IMR-90 (cell line): ENCODE results near the gene TMEM200A. TPM values are rescaled to one million over a fixed set of nuclear protein-coding genes. Genes with fewer than 3 reads are reported as not detected.

Experiments used
- ATAC-seq: fragments of 200-7000 bp; cut with Tn5 transposase; 2 replicates; pipeline ENCODE4 v1.9.1; 2020; ENCODE audit warnings: low read depth, mild to moderate bottlenecking, moderate library complexity
- BruUV-seq: library from RNA; stranded (reverse); fragments of 400-500 nt; replicated peaks from 2 replicates; lab custom pipeline; 2021; lab: Mats Ljungman, UMichigan
- CTCF ChIA-PET: fragments of 300-600 bp; formaldehyde crosslinking; extraction: SDS; loops from one replicate; lab custom pipeline; 2021; ENCODE audit warnings: antibody characterized with exemption; lab: Yijun Ruan, JAX
- POLR2A ChIA-PET: fragments of 300-600 bp; sonication (Branson Sonifier 250); formaldehyde crosslinking; loops from one replicate; lab custom pipeline; 2022; ENCODE audit warnings: antibody characterized with exemption; ENCODE audit not compliant: unreplicated experiment; lab: Charles Lee
- DNase-seq: peaks from one replicate; pipeline ENCODE4 v3.0.0; 2013
- H2AFZ ChIP-seq: replicated peaks from 2 replicates; pipeline ENCODE3; 2013; ENCODE audit warnings: low read length, mild to moderate bottlenecking; ENCODE audit not compliant: poor library complexity
- H2AK5ac ChIP-seq: 2 replicates; pipeline ENCODE4 v1.6.1; 2013; ENCODE audit warnings: low read depth, low read length, inconsistent platforms
- H2AK9ac ChIP-seq: replicated peaks from 2 replicates; pipeline ENCODE3; 2013; ENCODE audit warnings: mild to moderate bottlenecking, low read depth, low read length, moderate library complexity; ENCODE audit not compliant: poor library complexity
- H2BK120ac ChIP-seq: 2 replicates; pipeline ENCODE4 v1.6.1; 2013; ENCODE audit warnings: low read depth, low read length, inconsistent platforms
- H2BK15ac ChIP-seq: 3 replicates; pipeline ENCODE4 v1.6.1; 2013; ENCODE audit warnings: low read depth, low read length, inconsistent platforms
- H2BK20ac ChIP-seq: 2 replicates; pipeline ENCODE4 v1.6.1; 2013; ENCODE audit warnings: low read depth, mild to moderate bottlenecking, inconsistent platforms, low read length, moderate library complexity
- H2BK5ac ChIP-seq: 2 replicates; pipeline ENCODE4 v1.6.1; 2013; ENCODE audit warnings: mild to moderate bottlenecking, low read depth, low read length, inconsistent platforms; ENCODE audit not compliant: poor library complexity, severe bottlenecking
- H3K14ac ChIP-seq: replicated peaks from 2 replicates; pipeline ENCODE4 v1.6.1; 2013; ENCODE audit warnings: low read depth, low read length, inconsistent platforms
- H3K18ac ChIP-seq: 2 replicates; pipeline ENCODE4 v1.6.1; 2013; ENCODE audit warnings: low read depth, low read length, control low read depth
- H3K23ac ChIP-seq: 2 replicates; pipeline ENCODE4 v1.6.1; 2013; ENCODE audit warnings: low read depth, low read length, inconsistent platforms
- H3K27ac ChIP-seq: 2 replicates; pipeline ENCODE4 v1.5.1; 2013; ENCODE audit warnings: mild to moderate bottlenecking, control low read depth, low read length; ENCODE audit not compliant: insufficient read depth
- H3K27me3 ChIP-seq: 2 replicates; pipeline ENCODE4 v1.6.1; 2013; ENCODE audit warnings: low read length; ENCODE audit not compliant: control insufficient read depth, insufficient read depth
- H3K36me3 ChIP-seq: 2 replicates; pipeline ENCODE4 v1.6.1; 2013; ENCODE audit warnings: low read length, mixed read lengths; ENCODE audit not compliant: control insufficient read depth, insufficient read depth
- H3K4ac ChIP-seq: 2 replicates; pipeline ENCODE4 v1.6.1; 2013; ENCODE audit warnings: low read depth, low read length, inconsistent platforms
- H3K4me1 ChIP-seq: 2 replicates; pipeline ENCODE4 v1.6.1; 2013; ENCODE audit warnings: low read length, mixed read lengths; ENCODE audit not compliant: control insufficient read depth, insufficient read depth
- H3K4me2 ChIP-seq: 2 replicates; pipeline ENCODE4 v1.6.1; 2013; ENCODE audit warnings: low read depth, mild to moderate bottlenecking, control low read depth, low read length, moderate library complexity
- H3K4me3 ChIP-seq: 2 replicates; pipeline ENCODE4 v1.5.1; 2013; ENCODE audit warnings: low read depth, mild to moderate bottlenecking, control low read depth, low read length, moderate library complexity; ENCODE audit not compliant: insufficient read depth
- H3K56ac ChIP-seq: 2 replicates; pipeline ENCODE4 v1.6.1; 2013; ENCODE audit warnings: low read length, inconsistent platforms; ENCODE audit not compliant: insufficient read depth; ENCODE audit errors: extremely low read depth
- H3K79me1 ChIP-seq, 2 experiments: 2 replicates each; pipeline ENCODE4 v1.6.1; 2013; ENCODE audit warnings: low read length in 2 of 2, inconsistent platforms in 1 of 2, low read depth in 1 of 2
- H3K9ac ChIP-seq: 2 replicates; pipeline ENCODE4 v1.6.1; 2013; ENCODE audit warnings: low read depth, low read length, control low read depth
- H3K9me1 ChIP-seq: 2 replicates; pipeline ENCODE4 v1.6.1; 2013; ENCODE audit warnings: low read length, inconsistent platforms; ENCODE audit not compliant: insufficient read depth
- H3K9me3 ChIP-seq: 2 replicates; pipeline ENCODE4 v1.6.1; 2013; ENCODE audit warnings: low read length; ENCODE audit not compliant: control insufficient read depth, insufficient read depth
- H4K20me1 ChIP-seq: 2 replicates; pipeline ENCODE4 v1.6.1; 2013; ENCODE audit warnings: low read length, inconsistent platforms; ENCODE audit not compliant: insufficient read depth
- H4K5ac ChIP-seq: 2 replicates; pipeline ENCODE4 v1.6.1; 2013; ENCODE audit warnings: mild to moderate bottlenecking, low read depth, low read length, control low read depth
- H4K8ac ChIP-seq, 2 experiments: 2 replicates each; pipeline ENCODE4 v1.6.1; 2013; ENCODE audit warnings: low read depth in 2 of 2, low read length in 2 of 2, control low read depth in 1 of 2, inconsistent platforms in 1 of 2
- H4K91ac ChIP-seq: 2 replicates; pipeline ENCODE4 v1.6.1; 2013; ENCODE audit warnings: low read depth, low read length, inconsistent platforms; ENCODE audit not compliant: insufficient read depth
- BHLHE40 ChIP-seq: fragments of 150-350 bp; IDR thresholded peaks from 2 replicates; pipeline ENCODE4 v1.6.1; 2016; ENCODE audit warnings: mild to moderate bottlenecking, low read depth, low read length
- CEBPB ChIP-seq: IDR thresholded peaks from 2 replicates; pipeline ENCODE4 v1.6.1; 2012; ENCODE audit warnings: low read depth, low read length, improper control_type of control experiment
- MAFK ChIP-seq: IDR thresholded peaks from 2 replicates; pipeline ENCODE4 v1.6.1; 2012; ENCODE audit warnings: low read depth, low read length, improper control_type of control experiment
- MAZ ChIP-seq: IDR thresholded peaks from 2 replicates; pipeline ENCODE4 v1.6.1; 2012; ENCODE audit warnings: low read depth, mild to moderate bottlenecking, low read length, improper control_type of control experiment, moderate library complexity, borderline replicate concordance
- NFE2L2 ChIP-seq: fragments of 150-350 bp; IDR thresholded peaks from 2 replicates; pipeline ENCODE4 v1.6.1; 2016; ENCODE audit warnings: low read depth, mild to moderate bottlenecking, low read length
- POLR2A ChIP-seq: IDR thresholded peaks from 2 replicates; pipeline ENCODE4 v1.6.1; 2012; ENCODE audit warnings: mild to moderate bottlenecking, low read depth, low read length
- RAD21 ChIP-seq: IDR thresholded peaks from 2 replicates; pipeline ENCODE4 v1.6.1; 2012; ENCODE audit warnings: low read length, improper control_type of control experiment
- RCOR1 ChIP-seq: IDR thresholded peaks from 2 replicates; pipeline ENCODE4 v1.6.1; 2012; ENCODE audit warnings: mild to moderate bottlenecking, low read length, improper control_type of control experiment; ENCODE audit not compliant: insufficient replicate concordance
- RFX5 ChIP-seq: IDR thresholded peaks from 2 replicates; pipeline ENCODE4 v1.8.0; 2012; ENCODE audit warnings: low read depth, mild to moderate bottlenecking, low read length, moderate library complexity
- SMC3 ChIP-seq: fragments of 150-350 bp; IDR thresholded peaks from 2 replicates; pipeline ENCODE4 v1.6.1; 2016; ENCODE audit warnings: low read depth, mild to moderate bottlenecking, antibody characterized with exemption, low read length, moderate library complexity
- WGBS, 2 experiments: methylation state at CpG; one replicate each; pipeline versions ENCODE4 v1.1.5 to v1.1.7; 2013; ENCODE audit warnings: missing lambda C conversion rate in 2 of 2; ENCODE audit not compliant: insufficient read length in 1 of 2; ENCODE audit errors: extremely low coverage in 2 of 2; 5-methylcytosine and 5-hydroxymethylcytosine counted together
- dilution Hi-C: fragments of 300-500 bp; cut with HindIII; formaldehyde crosslinking; loops from one replicate; pipeline ENCODE4 v1.14.3; 2018; ENCODE audit warnings: low sequenced_read_pairs; ENCODE audit not compliant: unreplicated experiment
- in situ Hi-C: fragments of 300-500 bp; cut with MboI; formaldehyde crosslinking; loops from 3 replicates; pipeline ENCODE4 v1.14.3; 2019; ENCODE audit warnings: low sequenced_read_pairs, inconsistent platforms, mixed read lengths
- intact Hi-C: fragments of 100-400 bp; cut with micrococcal nuclease; formaldehyde crosslinking; loops from 2 replicates; pipeline ENCODE4 v1.10.0; 2022
- polyA plus RNA-seq, 3 experiments: library from polyadenylated mRNA; depleted of rRNA; stranded (reverse); fragments of >200 nt; gene quantifications; 2 replicates each; pipeline ENCODE4 v1.2.3, GENCODE V29; 2012; ENCODE audit warnings: low replicate concordance in 1 of 3
- total RNA-seq: library from RNA; depleted of rRNA; stranded (reverse); fragments of >200 nt; gene quantifications from 2 replicates; pipeline ENCODE4 v1.2.3, GENCODE V29; 2012
- TF ChIP-seq, protein P1 (sequence below): fragments of 150-350 bp; IDR thresholded peaks from 2 replicates; pipeline ENCODE4 v1.6.1; 2016; ENCODE audit warnings: low read depth, mild to moderate bottlenecking, low read length, moderate library complexity, borderline replicate concordance
- TF ChIP-seq, protein P2 (sequence below): conservative IDR thresholded peaks from 2 replicates; pipeline ENCODE4 v1.5.1; 2012; ENCODE audit warnings: mild to moderate bottlenecking, low read depth, low read length, improper control_type of control experiment

Gene TMEM200A
- total and polyA plus RNA-seq, 2 of the 4 experiments (the other 2 are of a cell fraction), result 22.8 to 37.1 TPM

DNA sequence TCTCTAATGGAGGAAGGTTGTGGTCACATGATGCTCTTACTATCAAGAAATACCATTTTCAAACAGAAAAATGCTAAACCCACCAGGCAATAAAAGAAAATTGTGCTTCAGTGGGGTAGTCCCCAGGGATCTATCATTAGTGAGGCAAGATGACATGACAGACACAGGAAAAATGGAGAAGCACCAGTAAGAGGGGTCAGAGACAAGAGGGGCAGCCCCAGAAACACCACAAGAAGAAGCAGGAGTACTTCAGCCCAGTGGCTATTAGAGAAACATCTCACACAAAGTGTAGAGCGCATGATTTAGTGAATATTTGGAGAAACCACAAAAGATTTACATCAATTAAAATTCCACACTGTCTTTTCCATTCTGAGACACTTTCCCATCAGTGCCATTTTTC is 10.2 kb upstream of the TMEM200A start:
- Histone ChIP-seq H3K4me2 (no peak overlapping the region), H3K4me1 (no peaks in the 10 kb centered on the region), H3K18ac (no peak overlapping the region), H4K5ac (no peak overlapping the region), H2BK120ac (no peak overlapping the region), H3K9ac (no peak overlapping the region), H3K56ac (no peak overlapping the region), H2BK5ac (no peak overlapping the region), H3K9me3 (no peaks in the 10 kb centered on the region), H3K36me3 (no peaks in the 10 kb centered on the region), H2AFZ (no peak overlapping the region), H2BK20ac (no peak overlapping the region), H3K4me3 (no peak overlapping the region), H4K91ac (no peak overlapping the region), H3K27ac (no peak overlapping the region), H3K9me1 (no peaks in the 10 kb centered on the region), H4K8ac (no peak overlapping the region), H2BK15ac (no peak overlapping the region), H3K4ac (no peak overlapping the region), H3K23ac (no peak overlapping the region), H3K79me1 (no peaks in the 10 kb centered on the region), H2AK5ac (no peak overlapping the region), H2AK9ac (no peak overlapping the region), H4K20me1 (no peaks in the 10 kb centered on the region), H3K14ac (no peak overlapping the region), H3K27me3 (no peaks in the 10 kb centered on the region)
- ChIA-PET POLR2A (interaction anchor here (0.6 kb wide), 1 partner anchor 305 kb away, joined by 3 read pairs; no protein-coding TSS in a partner anchor), CTCF (no interaction called here)
- no CpG with 5 or more reads among the region's 1 CpG for WGBS, 2 experiments
- dilution Hi-C loops, result no loop called here
- TF ChIP-seq BHLHE40 (no peak), CEBPB (no peak), SMC3 (no peak), NFE2L2 (no peak), RAD21 (no peak), POLR2A (no peak), RFX5 (no peak), MAFK (no peak), RCOR1 (no peak), MAZ (no peak)
- TF ChIP-seq, protein P1, sequence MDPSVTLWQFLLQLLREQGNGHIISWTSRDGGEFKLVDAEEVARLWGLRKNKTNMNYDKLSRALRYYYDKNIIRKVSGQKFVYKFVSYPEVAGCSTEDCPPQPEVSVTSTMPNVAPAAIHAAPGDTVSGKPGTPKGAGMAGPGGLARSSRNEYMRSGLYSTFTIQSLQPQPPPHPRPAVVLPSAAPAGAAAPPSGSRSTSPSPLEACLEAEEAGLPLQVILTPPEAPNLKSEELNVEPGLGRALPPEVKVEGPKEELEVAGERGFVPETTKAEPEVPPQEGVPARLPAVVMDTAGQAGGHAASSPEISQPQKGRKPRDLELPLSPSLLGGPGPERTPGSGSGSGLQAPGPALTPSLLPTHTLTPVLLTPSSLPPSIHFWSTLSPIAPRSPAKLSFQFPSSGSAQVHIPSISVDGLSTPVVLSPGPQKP, result no peak
- TF ChIP-seq, protein P2, sequence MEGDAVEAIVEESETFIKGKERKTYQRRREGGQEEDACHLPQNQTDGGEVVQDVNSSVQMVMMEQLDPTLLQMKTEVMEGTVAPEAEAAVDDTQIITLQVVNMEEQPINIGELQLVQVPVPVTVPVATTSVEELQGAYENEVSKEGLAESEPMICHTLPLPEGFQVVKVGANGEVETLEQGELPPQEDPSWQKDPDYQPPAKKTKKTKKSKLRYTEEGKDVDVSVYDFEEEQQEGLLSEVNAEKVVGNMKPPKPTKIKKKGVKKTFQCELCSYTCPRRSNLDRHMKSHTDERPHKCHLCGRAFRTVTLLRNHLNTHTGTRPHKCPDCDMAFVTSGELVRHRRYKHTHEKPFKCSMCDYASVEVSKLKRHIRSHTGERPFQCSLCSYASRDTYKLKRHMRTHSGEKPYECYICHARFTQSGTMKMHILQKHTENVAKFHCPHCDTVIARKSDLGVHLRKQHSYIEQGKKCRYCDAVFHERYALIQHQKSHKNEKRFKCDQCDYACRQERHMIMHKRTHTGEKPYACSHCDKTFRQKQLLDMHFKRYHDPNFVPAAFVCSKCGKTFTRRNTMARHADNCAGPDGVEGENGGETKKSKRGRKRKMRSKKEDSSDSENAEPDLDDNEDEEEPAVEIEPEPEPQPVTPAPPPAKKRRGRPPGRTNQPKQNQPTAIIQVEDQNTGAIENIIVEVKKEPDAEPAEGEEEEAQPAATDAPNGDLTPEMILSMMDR, result no peak
- DNase-seq, result no peak
- in situ Hi-C loops, result no loop called here
- intact Hi-C loops, result no loop called here
- BruUV-seq, result no TSS peak
- no peak for ATAC-seq
